ENCODE data around the gene DYNC1LI1. TPM values are rescaled to one million over a fixed set of nuclear protein-coding genes. Genes with fewer than 3 reads are reported as not detected.

DYNC1LI1 gene
- polyA plus RNA-seq, 1 donor (not counting 4 experiments of a cell fraction or from before 2014, with no cell fraction given), result 64.4 TPM

GRCh38 chr3:32484436-32484835, 86.2 kb downstream of the DYNC1LI1 start:
- no peaks in the 10 kb centered on the region for H3K9me1 ChIP-seq (ENCODE audit: control insufficient read depth, extremely low read depth, insufficient read depth, low read length)
- H3K4me1 ChIP-seq (ENCODE audit: control insufficient read depth, extremely low read depth, insufficient read depth, low read length), result no peaks in the 10 kb centered on the region
- H3K9ac ChIP-seq (ENCODE audit: control insufficient read depth, extremely low read depth, insufficient read depth, low read length), result no peak overlapping the region
- no peak overlapping the region for H2AFZ ChIP-seq (ENCODE audit: control insufficient read depth, low read length)
- no peaks in the 10 kb centered on the region for H4K20me1 ChIP-seq (ENCODE audit: control insufficient read depth, extremely low read depth, insufficient read depth, low read length)
- peaks cover 5 to 21% of the 10 kb centered on the region in 2 experiments for H3K36me3 ChIP-seq (ENCODE audit: control insufficient read depth in 2 of 2, extremely low read depth in 1 of 2, insufficient read depth in 2 of 2, low read length in 2 of 2)
- dilution Hi-C loops (cut with MboI; ENCODE audit: extremely low pct_ligation_motif_present, low sequenced_read_pairs), result no loop called here
- no peak for TF ChIP-seq CTCF (optimal IDR thresholded peaks at IDR 0.05 in 1 of 3, IDR thresholded peaks at IDR 0.05 in 1 of 3, conservative IDR thresholded peaks at IDR 0.05 in 1 of 3; ENCODE audit: extremely low read depth in 1 of 3, insufficient read depth in 2 of 3, low read length in 3 of 3)
- TF ChIP-seq EZH2 (IDR thresholded peaks at IDR 0.05; ENCODE audit: low read length), result no peak
- no peak for FAIRE-seq
- DNase-seq (ENCODE audit: low read depth, low spot score), result no peak
- no peaks in the 10 kb centered on the region for H3K79me2 ChIP-seq (ENCODE audit: control insufficient read depth, insufficient read depth, low read length)
- no peaks in the 10 kb centered on the region for H3K9me3 ChIP-seq (ENCODE audit: control insufficient read depth, low read depth, low read length)
- H3K4me2 ChIP-seq (ENCODE audit: control insufficient read depth, extremely low read depth, insufficient read depth, low read depth, low read length), result no peak overlapping the region
- H3K4me3 ChIP-seq (ENCODE audit: control insufficient read depth in 2 of 3, extremely low read depth in 1 of 3, insufficient read depth in 2 of 3, low read depth in 1 of 3, low read length in 3 of 3), result no peak overlapping the region
- H3K27ac ChIP-seq (ENCODE audit: control insufficient read depth, insufficient read depth, low read length), result no peak overlapping the region
- no peaks in the 10 kb centered on the region for H3K27me3 ChIP-seq (ENCODE audit: control insufficient read depth, extremely low read depth, insufficient read depth, low read length)

GRCh38 chr3:32483772-32484171, 86.9 kb downstream of the DYNC1LI1 start:
- Histone ChIP-seq H3K4me3 (ENCODE audit: control insufficient read depth in 2 of 3, extremely low read depth in 1 of 3, insufficient read depth in 2 of 3, low read depth in 1 of 3, low read length in 3 of 3) (no peak overlapping the region), H3K27me3 (ENCODE audit: control insufficient read depth, extremely low read depth, insufficient read depth, low read length) (no peaks in the 10 kb centered on the region), H3K79me2 (ENCODE audit: control insufficient read depth, insufficient read depth, low read length) (no peaks in the 10 kb centered on the region), H3K4me2 (ENCODE audit: control insufficient read depth, extremely low read depth, insufficient read depth, low read depth, low read length) (no peak overlapping the region), H3K9me3 (ENCODE audit: control insufficient read depth, low read depth, low read length) (no peaks in the 10 kb centered on the region), H3K9me1 (ENCODE audit: control insufficient read depth, extremely low read depth, insufficient read depth, low read length) (no peaks in the 10 kb centered on the region), H3K9ac (ENCODE audit: control insufficient read depth, extremely low read depth, insufficient read depth, low read length) (no peak overlapping the region), H3K27ac (ENCODE audit: control insufficient read depth, insufficient read depth, low read length) (no peak overlapping the region), H2AFZ (ENCODE audit: control insufficient read depth, low read length) (no peak overlapping the region), H4K20me1 (ENCODE audit: control insufficient read depth, extremely low read depth, insufficient read depth, low read length) (no peaks in the 10 kb centered on the region), H3K36me3 (ENCODE audit: control insufficient read depth in 2 of 2, extremely low read depth in 1 of 2, insufficient read depth in 2 of 2, low read length in 2 of 2) (peaks cover 5 to 21% of the 10 kb centered on the region in 2 experiments), H3K4me1 (ENCODE audit: control insufficient read depth, extremely low read depth, insufficient read depth, low read length) (no peaks in the 10 kb centered on the region)
- no peak for TF ChIP-seq EZH2 (IDR thresholded peaks at IDR 0.05; ENCODE audit: low read length)
- TF ChIP-seq CTCF (optimal IDR thresholded peaks at IDR 0.05 in 1 of 3, IDR thresholded peaks at IDR 0.05 in 1 of 3, conservative IDR thresholded peaks at IDR 0.05 in 1 of 3; ENCODE audit: extremely low read depth in 1 of 3, insufficient read depth in 2 of 3, low read length in 3 of 3), result no peak
- no peak for DNase-seq (ENCODE audit: low read depth, low spot score)
- no peak for FAIRE-seq
- dilution Hi-C loops (cut with MboI; ENCODE audit: extremely low pct_ligation_motif_present, low sequenced_read_pairs), result no loop called here
